Stimulated activated CD8-positive, alpha-beta memory T cell treated with anti-CD3 and anti-CD28 coated beads, Interleukin-15, amount 100 ng/mL, for 4 hours (primary cell): ENCODE measurements around the gene GPD2.
"Not testable (repeated sequence)": the region's sequence is repeated elsewhere in the genome, so short reads cannot be mapped to it uniquely, and the experiment has no call there.

ENCODE experiments used
- DNase-seq, 2 donors: peaks; one replicate each; pipeline ENCODE4 v3.0.0-alpha.2; 2020; ENCODE audit warnings: low read depth in 2 of 2

The GPD2 gene

GRCh38 chr2:156476021-156476849, 40.1 kb downstream of the GPD2 start:
- no peak for DNase-seq

DNA sequence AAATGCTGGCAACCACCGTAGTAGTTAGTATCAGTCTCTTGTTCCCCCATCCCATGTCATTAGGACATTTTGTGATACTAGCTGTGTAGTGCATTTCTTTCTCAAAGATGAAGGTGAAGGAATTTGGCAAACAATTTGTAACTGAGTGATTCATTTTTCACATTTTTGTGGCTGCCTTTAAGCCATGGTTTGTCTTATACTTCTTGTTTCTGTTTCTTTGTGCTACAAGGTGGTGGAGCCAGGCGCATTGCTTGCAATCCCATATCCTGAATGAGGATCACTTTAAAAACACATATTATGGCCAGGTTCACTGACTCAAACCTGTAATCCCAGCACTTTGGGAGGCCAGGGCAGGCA, 40.6 kb downstream of the GPD2 start:
- DNase-seq = no peak

DNA sequence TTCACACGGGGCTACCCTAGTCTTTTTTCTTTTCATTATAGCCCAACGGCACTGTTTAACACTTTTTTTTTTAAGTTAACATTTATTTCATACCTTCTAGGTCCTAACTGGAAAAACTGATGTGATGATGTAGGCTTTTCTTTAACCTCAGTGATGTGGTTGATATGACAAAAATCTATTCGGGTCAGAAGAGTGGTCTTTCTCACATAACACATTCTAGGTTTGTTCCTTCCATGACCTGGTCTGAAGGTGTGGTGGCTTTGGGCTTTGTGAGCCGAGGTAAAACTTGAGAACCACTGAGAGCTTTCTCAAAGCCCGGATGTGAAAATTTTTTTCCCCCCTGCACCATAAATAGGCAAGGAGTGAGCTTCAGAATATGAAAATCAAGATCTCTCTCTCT, 44.2 kb downstream of the GPD2 start:
- no peak for DNase-seq

DNA sequence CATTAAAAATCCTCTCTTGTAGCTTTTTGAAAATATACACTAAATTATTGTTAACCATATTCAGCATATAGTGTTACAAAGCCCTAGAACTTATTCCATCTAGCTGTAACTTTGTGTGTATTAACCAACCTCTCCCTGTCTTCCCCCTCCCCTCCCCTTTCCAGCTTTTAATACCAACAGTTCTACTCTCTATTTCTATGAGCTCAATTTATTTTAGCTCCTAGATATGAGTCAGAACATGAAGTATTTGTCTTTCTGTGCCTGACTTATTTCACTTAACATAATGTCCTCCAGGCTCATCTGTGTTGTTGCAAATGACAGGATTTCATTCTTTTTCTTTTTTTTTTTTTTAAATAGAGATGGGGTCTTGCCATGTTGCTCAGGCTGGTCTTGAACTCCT, 45.1 kb downstream of the GPD2 start:
- no peak for DNase-seq

DNA sequence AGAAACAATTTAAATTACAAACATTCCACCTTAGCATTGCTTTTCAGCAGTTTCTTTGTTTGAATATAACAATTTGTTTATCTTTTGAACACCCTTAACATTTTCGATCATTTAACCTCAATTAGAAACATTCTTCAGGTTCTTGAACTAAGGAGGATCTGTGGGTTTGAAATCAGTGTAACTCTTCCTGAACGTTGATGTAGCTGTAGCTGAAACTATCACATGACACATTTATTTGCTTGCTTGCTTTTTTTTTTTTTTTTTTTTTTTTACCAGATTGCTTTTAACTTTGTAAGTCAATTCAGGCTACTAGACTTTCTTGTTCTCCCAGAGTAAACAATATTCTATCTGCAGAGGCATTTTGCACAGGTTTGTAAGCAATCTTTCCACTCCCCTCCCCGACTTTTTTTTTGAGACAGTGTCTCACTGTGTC, 47.6 kb downstream of the GPD2 start:
- DNase-seq = no peak

DNA sequence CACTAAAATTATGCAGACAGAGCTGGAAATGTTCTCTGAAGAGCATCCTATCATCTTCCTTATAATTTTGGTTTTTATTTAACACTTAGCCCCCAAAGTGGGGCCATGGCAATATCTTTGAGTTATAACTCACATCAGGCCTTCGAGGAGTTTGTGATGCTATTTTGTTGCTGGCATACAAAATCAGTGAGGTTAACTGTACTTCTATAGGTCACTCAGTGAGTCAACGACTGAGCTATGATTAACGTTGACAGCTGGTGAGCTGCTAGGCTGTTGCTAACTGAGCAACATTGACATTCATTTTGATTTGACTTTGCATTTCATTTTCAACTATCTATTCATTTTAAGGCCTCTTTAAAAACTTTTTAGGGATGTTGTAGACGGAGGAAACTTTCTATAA, 50.0 kb downstream of the GPD2 start:
- no peak for DNase-seq

GRCh38 chr2:156486614-156487013, 50.4 kb downstream of the GPD2 start:
- DNase-seq = no peak

- no peak for DNase-seq
Measured at GRCh38 chr2:156489195-156489594, 53.0 kb downstream of the GPD2 start.

- no peak for DNase-seq
Measured at GRCh38 chr2:156489750-156490465, 53.7 kb downstream of the GPD2 start.

DNA sequence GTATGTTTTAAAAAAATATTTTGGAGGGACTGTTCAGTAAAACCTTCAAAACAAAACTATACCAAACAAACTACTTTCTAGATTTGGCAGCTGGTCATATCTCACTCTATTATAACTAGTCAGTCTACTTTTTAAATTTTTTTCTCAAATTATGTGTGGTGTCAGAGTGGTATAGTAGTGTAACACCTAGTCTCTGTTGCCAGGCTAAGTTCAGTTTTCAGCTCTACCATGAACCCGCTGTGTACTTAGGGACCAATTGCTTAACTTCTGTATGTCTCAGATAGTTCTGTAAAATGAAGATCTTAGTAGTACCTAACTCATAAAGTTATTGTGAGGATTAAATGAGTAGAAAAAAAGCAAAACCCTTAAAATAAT, 54.3 kb downstream of the GPD2 start:
- no peak for DNase-seq

DNA sequence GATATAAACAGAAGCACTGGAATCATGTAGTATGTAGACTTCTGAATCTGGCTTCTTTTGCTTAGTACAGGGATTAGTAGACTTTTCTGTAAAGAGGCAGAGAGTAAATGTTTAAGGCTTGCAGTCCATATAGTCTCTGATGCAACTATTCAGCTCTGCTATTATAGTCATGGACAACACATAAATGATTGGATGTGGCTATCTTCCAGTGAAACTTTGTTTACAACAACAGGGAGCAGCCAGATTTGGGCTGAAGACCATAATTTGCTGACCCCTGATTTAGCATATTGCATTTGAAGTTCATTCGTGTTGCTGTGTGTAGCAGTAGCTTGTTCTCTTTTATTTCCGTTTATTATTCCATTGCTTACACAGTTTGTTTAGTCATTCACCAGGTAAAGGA, 55.0 kb downstream of the GPD2 start:
- no peak for DNase-seq

DNA sequence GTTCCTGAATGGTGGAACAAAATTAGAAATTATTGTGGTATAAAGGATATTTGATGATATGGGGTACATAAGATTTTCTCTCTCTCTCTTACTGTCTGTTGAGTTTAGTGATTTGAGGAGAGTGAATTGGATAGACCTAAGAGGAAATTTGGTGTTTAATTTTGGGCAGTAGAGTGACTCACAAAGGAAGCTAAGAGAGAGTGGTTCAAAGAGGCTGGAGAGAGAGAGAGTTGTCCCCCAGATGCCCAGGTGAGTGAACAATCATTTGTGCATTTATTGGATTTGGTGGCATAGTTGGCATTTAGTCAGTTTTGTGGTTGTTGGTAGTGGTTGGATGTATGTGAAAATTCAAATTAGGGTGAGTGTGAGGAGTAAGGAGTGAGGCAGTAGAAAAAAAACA, 56.8 kb downstream of the GPD2 start:
- no peak for DNase-seq

- not testable (repeated sequence) for DNase-seq
Measured at GRCh38 chr2:156495998-156496397, 59.8 kb downstream of the GPD2 start.

DNA sequence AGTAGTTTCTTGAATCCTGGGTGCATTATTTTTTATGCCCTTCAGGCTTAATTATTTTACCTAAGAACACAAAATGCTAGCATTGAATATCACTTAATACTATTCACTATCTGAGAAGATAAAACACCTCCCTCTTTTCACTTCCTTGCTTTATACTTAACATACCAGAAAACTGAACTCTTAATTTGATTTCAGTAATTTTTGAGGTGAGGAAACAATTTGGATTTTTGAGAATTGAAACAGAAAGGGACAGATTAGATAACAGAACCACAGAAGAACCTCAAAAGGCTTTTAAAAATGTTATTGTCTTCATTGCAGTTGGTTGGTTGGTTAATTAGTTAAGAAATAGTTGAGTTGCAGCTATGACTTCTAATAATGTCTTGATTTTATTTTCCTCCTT, 69.5 kb downstream of the GPD2 start:
- no peak for DNase-seq

- no peak for DNase-seq
Measured at GRCh38 chr2:156511122-156511521, 74.9 kb downstream of the GPD2 start.

GRCh38 chr2:156511803-156512202, 75.6 kb downstream of the GPD2 start:
- no peak for DNase-seq

- DNase-seq = no peak
Measured at GRCh38 chr2:156512451-156512850, 76.3 kb downstream of the GPD2 start.

DNA sequence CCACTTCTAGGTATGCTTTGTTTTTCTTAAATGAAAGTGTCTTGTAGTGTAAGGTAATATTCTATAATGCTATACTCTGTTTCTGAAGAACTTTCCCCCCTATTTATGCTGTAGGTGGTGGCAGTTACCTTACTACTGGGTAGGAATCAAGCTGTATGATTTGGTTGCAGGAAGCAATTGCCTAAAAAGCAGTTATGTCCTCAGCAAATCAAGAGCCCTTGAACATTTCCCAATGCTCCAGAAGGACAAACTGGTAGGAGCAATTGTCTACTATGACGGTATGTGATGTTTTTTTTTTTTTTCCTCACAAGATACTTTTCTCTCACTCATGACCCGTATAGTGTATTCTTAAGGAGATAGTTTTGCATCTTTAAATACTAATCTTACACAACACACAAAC, 77.0 kb downstream of the GPD2 start:
- no peak for DNase-seq

- no peak for DNase-seq
Measured at GRCh38 chr2:156517419-156517818, 81.2 kb downstream of the GPD2 start.

DNA sequence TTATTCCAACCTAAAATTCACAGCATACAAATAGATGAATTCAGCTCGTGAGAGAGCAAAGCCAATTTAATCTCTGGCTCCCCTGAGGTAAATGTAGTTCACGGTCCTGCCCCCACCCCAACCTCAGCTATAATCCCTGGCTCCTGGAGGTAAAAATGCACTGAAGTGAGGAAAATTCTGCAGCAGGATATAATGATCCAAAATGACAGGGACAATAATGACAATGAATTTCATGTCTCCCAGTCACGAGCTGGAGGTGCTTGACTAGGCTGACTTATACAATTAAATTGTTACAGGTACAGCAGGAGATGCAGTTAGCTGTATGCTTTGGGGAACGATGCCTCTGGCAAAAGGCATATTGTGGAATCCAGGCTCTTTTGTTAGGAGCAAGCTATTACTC, 82.0 kb downstream of the GPD2 start:
- DNase-seq = no peak

- no peak for DNase-seq
Measured at GRCh38 chr2:156522864-156523440, 86.8 kb downstream of the GPD2 start.

DNA sequence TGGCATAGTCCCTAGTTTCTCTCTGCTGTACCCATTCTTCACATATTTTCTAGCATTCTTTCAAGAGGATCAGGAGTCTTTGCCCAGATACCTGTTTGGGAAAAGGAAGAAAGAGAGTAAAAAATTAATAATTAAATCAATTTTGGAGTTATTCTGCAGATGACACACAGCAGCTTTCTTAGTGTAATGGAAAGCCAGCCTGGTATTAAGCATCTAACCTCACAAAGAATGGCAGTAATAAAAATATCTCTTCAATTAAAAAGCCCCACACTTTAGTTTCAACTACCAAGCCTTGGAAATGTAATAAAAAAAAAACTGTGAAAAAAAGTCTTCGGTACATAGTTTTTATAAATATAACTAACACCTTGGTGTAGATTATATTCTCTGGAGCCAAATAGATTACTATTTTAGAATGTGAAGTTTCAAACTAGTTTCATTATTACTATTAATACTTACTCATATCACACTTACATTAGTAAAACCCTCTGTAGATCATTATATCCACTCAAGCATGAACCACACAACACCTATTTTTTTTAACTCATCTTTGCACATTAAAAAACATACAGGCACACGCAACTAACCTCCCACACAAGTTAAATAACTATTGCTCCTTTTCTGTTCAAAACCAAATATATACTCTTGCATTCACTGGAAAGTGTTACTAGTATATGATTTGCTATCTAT, 90.9 kb downstream of the GPD2 start:
- no peak for DNase-seq

DNA sequence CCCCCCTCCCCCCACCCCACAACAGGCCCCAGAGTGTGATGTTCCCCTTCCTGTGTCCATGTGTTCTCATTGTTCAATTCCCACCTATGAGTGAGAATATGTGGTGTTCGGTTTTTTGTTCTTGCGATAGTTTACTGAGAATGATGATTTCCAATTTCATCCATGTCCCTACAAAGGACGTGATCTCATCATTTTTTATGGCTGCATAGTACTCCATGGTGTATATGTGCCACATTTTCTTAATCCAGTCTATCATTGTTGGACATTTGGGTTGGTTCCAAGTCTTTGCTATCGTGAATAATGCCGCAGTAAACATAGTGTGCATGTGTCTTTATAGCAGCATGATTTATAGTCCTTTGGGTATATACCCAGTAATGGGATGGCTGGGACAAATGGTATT, 92.4 kb downstream of the GPD2 start:
- DNase-seq = not testable (repeated sequence)
